ENCODE results near the gene FNDC3A.
"Not testable (repeated sequence)": the region's sequence is repeated elsewhere in the genome, so short reads cannot be mapped to it uniquely, and the experiment has no call there.

The FNDC3A gene

DNA sequence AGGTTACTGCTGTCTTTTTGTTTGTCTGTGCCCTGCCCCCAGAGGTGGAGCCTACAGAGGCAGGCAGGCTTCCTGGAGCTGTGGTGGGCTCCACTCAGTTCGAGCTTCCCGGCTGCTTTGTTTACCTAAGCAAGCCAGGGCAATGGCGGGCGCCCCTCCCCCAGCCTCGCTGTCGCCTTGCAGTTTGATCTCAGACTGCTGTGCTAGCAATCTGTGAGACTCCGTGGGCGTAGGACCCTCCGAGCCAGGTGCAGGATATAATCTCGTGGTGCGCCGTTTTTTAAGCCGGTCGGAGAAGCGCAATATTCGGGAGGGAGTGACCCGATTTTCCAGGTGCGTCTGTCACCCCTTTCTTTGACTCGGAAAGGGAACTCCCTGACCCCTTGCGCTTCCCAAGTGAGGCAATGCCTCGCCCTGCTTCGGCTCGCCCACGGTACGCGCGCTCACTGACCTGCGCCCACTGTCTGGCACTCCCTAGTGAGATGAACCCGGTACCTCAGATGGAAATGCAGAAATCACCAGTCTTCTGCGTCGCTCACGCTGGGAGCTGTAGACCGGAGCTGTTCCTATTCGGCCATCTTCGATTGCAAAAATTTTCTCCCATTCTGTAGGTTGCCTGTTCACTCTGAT lies 182.4 kb downstream of the FNDC3A start:
- DNase-seq (ENCODE audit: low read depth): not testable (repeated sequence)

GRCh38 chr13:49163162-49163561 lies 187.4 kb downstream of the FNDC3A start:
- not testable (repeated sequence) for DNase-seq (ENCODE audit: low read depth)

DNA sequence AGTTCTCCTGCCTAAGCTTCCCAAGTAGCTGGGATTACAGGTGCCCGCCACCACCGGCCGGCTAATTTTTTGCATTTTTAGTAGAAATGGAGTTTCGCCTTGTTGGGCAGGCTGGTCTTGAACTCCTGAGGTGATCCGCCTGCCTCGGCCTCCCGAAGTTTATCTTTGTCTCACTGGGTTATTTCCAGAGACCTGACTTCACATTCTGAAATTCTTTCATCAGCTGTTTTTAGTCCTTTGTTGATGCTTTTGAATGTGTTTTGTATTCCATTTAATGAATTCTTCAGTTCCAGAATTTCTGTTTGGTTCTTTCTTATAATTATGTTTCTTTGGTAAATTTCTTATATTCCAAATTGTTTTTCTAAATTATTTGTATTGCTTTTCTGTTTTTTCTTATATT lies 189.0 kb downstream of the FNDC3A start:
- DNase-seq (ENCODE audit: low read depth): no peak

DNA sequence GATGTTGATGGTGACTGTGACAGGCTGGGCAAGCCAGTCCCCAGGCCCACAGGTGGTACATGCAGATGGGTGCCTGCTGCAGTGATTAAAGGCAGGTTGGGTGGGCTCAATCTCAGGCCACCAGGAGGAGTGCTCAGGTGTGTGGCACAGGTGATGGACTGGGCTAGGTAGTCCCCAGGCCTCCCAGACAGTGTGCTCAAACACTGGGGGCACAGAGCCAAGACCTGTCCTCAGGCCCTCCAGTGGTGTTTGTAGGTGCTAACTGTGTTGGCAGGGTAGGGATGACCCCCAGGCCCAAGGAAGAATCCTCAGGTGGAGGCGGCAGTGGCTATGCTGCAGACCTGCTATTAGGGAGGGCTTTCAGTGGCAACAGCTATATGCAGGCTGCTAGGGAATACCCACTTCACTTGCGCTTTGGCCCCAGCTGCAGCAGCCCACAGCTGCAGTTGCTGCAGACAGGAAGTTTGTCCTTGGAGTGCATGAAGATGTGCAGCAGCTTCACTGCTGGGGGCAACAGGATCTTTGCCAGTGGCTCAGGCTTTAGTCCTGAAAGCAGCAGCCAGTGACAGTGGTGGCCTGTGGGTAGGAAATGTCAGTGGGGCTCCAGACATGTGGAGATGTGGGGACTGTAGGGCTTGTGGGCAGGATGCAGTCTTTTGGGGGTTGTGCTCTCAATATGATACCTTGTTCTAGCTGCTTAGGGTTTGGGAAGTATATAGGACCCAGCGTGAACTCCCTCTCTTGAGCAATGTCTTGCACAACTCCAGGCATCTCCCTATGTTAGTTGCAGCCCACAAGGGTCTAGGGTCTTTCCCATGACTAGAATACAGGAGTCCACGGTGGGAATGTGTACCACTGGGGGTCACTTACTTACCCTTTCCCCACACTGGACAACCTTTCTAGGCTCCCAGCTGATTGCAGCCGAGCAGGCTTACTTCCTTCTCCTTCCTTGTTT lies 190.4 kb downstream of the FNDC3A start:
- DNase-seq (ENCODE audit: low read depth): no peak

DNA sequence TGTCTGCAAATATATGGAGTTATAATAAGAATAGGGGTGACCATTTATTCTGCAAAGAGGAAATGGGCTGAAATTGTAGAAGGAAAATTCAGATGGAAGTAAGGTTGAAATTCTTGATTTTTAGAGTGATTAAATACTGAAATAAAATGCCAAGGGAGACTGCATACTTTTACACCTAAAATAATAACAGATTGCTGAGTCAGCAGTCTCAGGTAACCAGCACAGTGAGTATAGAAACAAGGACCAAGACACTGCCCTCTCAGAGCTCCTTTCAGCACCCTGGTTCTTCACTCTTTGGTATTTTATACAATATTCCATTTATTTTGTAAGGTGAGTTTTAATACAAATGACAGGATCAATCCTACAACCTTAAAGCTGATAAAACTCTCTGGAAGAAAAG lies 195.6 kb downstream of the FNDC3A start:
- no peak for DNase-seq (ENCODE audit: low read depth)

GRCh38 chr13:49183672-49184325 lies 208.1 kb downstream of the FNDC3A start:
- no peak for DNase-seq (ENCODE audit: low read depth)

DNA sequence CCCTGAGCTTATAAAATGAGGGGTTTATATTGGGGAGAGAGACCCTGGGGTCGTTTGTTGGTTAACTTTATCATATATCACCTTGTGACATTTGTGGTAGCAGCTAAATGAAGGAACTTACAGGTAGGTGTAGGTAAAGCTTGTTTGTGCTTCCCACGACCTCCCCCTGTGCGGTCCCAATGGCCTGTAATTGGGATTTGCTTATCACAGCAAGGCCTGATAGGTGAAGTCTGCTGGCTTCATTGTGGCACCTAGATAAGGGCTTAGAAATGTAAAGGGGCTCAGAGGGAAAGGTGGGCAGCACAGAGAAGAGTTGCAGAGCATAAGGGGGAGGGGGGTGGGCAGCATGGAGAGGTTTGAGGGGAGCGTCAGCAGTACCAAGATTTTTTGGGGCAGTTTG lies 208.9 kb downstream of the FNDC3A start:
- DNase-seq (ENCODE audit: low read depth): no peak

- DNase-seq (ENCODE audit: low read depth): no peak
Measured at GRCh38 chr13:49185264-49185663, 209.6 kb downstream of the FNDC3A start.

- no peak for DNase-seq (ENCODE audit: low read depth)
Measured at GRCh38 chr13:49190901-49191300, 215.2 kb downstream of the FNDC3A start.

- DNase-seq (ENCODE audit: low read depth): no peak
Measured at GRCh38 chr13:49206641-49207040, 230.9 kb downstream of the FNDC3A start.

DNA sequence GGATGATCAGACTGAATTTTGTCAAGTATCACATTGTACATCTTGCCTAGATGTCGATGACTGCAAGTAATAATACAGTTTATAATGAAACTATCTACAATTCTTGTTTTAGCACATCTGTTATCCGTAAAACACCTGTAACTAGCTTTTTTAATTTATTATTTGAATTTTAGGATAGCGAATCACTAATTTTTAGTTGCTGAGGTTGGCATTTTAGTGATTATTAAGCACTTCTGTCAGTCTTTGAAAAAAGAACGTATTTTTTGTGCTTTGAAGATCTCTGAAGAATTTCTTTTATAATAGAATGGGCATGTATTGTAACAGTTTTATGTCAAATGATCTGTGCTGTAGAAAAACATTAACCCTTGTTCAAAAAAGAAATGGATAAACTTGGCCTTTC lies 232.9 kb downstream of the FNDC3A start:
- DNase-seq (ENCODE audit: low read depth): no peak

GRCh38 chr13:49210114-49210513 lies 234.4 kb downstream of the FNDC3A start:
- DNase-seq (ENCODE audit: low read depth): no peak

GRCh38 chr13:49210669-49211068 lies 235.0 kb downstream of the FNDC3A start:
- no peak for DNase-seq (ENCODE audit: low read depth)

- DNase-seq (ENCODE audit: low read depth): no peak
Measured at GRCh38 chr13:49213539-49213938, 237.8 kb downstream of the FNDC3A start.

- no peak for DNase-seq (ENCODE audit: low read depth)
Measured at GRCh38 chr13:49213997-49214916, 238.5 kb downstream of the FNDC3A start.

DNA sequence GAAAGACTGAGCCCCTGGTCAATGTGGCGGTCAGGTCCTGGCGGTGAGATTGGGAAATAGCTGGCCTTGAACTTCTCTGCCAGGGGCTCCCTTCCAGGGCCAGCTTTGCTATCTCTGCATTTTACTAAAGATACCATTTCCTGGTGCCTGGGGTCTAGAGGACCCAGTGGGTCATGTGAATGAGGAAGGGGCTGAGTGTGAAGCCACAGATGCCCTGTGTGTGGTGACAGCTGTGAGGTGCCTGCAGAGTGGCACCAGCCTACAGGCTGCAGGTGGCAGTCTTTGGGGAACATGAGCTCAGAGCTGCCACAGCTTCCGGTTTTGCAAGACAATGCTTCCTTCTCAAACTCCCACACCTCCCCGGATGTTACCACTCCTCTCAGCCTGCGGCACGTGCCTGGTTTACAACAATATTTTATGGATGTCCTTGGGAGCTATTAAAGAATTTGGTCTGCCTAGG lies 239.2 kb downstream of the FNDC3A start:
- DNase-seq (ENCODE audit: low read depth): no peak

DNA sequence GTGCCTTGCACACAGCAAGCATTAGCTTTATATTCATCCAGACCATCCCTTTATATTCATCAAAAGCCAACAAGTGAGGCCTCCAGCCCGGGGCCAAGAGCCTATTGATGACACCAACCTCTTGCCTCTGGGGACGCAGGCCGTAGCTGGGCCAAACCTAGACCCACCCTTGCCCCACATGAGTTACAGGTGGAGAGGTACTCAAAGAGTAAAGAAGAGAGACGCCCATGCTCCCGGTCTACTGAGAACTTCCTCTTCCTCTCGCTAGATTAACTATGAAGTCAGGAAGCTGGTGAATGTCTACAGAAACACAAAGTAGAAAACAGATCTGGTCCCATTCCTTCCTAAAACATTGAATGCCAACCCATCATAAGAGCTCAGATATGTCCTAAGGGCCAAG lies 240.6 kb downstream of the FNDC3A start:
- no peak for DNase-seq (ENCODE audit: low read depth)

GRCh38 chr13:49217962-49218492 lies 242.3 kb downstream of the FNDC3A start:
- no peak for DNase-seq (ENCODE audit: low read depth)

GRCh38 chr13:49218493-49219051 lies 242.9 kb downstream of the FNDC3A start:
- no peak for DNase-seq (ENCODE audit: low read depth)

DNA sequence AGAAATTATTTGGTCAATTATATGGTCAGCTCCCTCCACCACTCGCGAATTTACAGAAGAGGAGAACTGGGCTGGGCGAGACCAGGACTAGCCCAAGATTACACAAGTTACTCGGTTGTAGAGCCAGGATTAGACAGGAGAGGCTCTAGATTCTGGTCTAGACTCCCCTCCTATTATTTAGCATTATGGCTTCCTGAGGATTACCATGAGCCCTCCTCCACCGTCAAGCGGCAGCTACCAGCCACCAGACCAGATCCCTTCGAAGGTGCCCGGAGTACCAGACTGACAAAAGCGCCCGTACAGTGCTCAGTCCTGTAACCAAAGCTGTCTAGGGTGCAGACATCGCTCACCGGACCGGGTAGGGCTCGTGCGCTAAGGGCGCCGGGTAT lies 243.9 kb downstream of the FNDC3A start:
- DNase-seq (ENCODE audit: low read depth): no peak
